Measurements from ENCODE around the gene TEX54. TPM values are rescaled to one million over a fixed set of nuclear protein-coding genes. Genes with fewer than 3 reads are reported as not detected.
A peak's percentile ranks its signal among the peaks of the same experiment; 100 is the strongest.

Gene TEX54
- total RNA-seq, 1 donor from 2014 or later = not detected

- Mint-ChIP-seq H3K27ac (peak overlapping the region; percentile 95), H3K4me1 (peaks cover 80% of the 10 kb centered on the region), H3K36me3 (peaks cover 24% of the 10 kb centered on the region), H3K27me3 (ENCODE audit: low read depth) (no peaks in the 10 kb centered on the region), H3K4me3 (peak overlapping the region; percentile 96), H3K9me3 (no peaks in the 10 kb centered on the region)
- TF ChIP-seq CTCF (IDR thresholded peaks at IDR 0.05; ENCODE audit: unreplicated experiment) = no peak
- DNase-seq (ENCODE audit: low spot score in 2 of 2, unreplicated experiment in 2 of 2) = no peak
These were observed 23.8 kb upstream of the TEX54 start for GRCh38 chr11:62856333-62856895.

GRCh38 chr11:62855571-62856332 is 23.1 kb upstream of the TEX54 start:
- Mint-ChIP-seq H3K4me1 (peaks cover 76% of the 10 kb centered on the region), H3K27ac (peak overlapping the region; percentile 95), H3K9me3 (no peaks in the 10 kb centered on the region), H3K27me3 (ENCODE audit: low read depth) (no peaks in the 10 kb centered on the region), H3K4me3 (peak overlapping the region; percentile 96), H3K36me3 (peaks cover 24% of the 10 kb centered on the region)
- TF ChIP-seq CTCF (IDR thresholded peaks at IDR 0.05; ENCODE audit: unreplicated experiment) = no peak
- peak; percentile 96 to 99 for DNase-seq (ENCODE audit: low spot score in 2 of 2, unreplicated experiment in 2 of 2)

- no peak for TF ChIP-seq CTCF (IDR thresholded peaks at IDR 0.05; ENCODE audit: unreplicated experiment)
- no peak for DNase-seq (ENCODE audit: low spot score in 2 of 2, unreplicated experiment in 2 of 2)
- H3K27me3 Mint-ChIP-seq (ENCODE audit: low read depth) = no peaks in the 10 kb centered on the region
- peaks cover 70% of the 10 kb centered on the region for H3K4me1 Mint-ChIP-seq
- peak overlapping the region; percentile 95 for H3K27ac Mint-ChIP-seq
- peak overlapping the region; percentile 96 for H3K4me3 Mint-ChIP-seq
- no peaks in the 10 kb centered on the region for H3K9me3 Mint-ChIP-seq
- H3K36me3 Mint-ChIP-seq = peaks cover 24% of the 10 kb centered on the region
These were observed 22.4 kb upstream of the TEX54 start for GRCh38 chr11:62854825-62855570.

GRCh38 chr11:62854013-62854824 is 21.6 kb upstream of the TEX54 start:
- Mint-ChIP-seq H3K9me3 (no peaks in the 10 kb centered on the region), H3K4me3 (peak overlapping the region; percentile 96), H3K27ac (peak overlapping the region; percentile 95), H3K36me3 (peaks cover 24% of the 10 kb centered on the region), H3K27me3 (ENCODE audit: low read depth) (no peaks in the 10 kb centered on the region), H3K4me1 (peaks cover 62% of the 10 kb centered on the region)
- no peak for TF ChIP-seq CTCF (IDR thresholded peaks at IDR 0.05; ENCODE audit: unreplicated experiment)
- no peak for DNase-seq (ENCODE audit: low spot score in 2 of 2, unreplicated experiment in 2 of 2)

- TF ChIP-seq CTCF (IDR thresholded peaks at IDR 0.05; ENCODE audit: unreplicated experiment) = no peak
- Mint-ChIP-seq H3K9me3 (no peaks in the 10 kb centered on the region), H3K4me3 (peak overlapping the region; percentile 96), H3K27me3 (ENCODE audit: low read depth) (no peaks in the 10 kb centered on the region), H3K36me3 (peaks cover 24% of the 10 kb centered on the region), H3K27ac (peak overlapping the region; percentile 95), H3K4me1 (peaks cover 54% of the 10 kb centered on the region)
- DNase-seq (ENCODE audit: low spot score in 2 of 2, unreplicated experiment in 2 of 2) = no peak
These were observed 20.8 kb upstream of the TEX54 start for GRCh38 chr11:62853279-62853965.
